AG10803 (cell line): ENCODE measurements around the gene TUT7.

Experiments used
- DNase-seq: peaks from one replicate; pipeline ENCODE4 v3.0.0; 2010; ENCODE audit warnings: low read depth
- H3K4me3 ChIP-seq: 2 replicates; pipeline ENCODE4 v1.5.1; 2011; ENCODE audit warnings: mild to moderate bottlenecking, low read length, control low read depth
- CTCF ChIP-seq: conservative IDR thresholded peaks from 2 replicates; pipeline ENCODE4 v1.5.1; 2011; ENCODE audit warnings: mild to moderate bottlenecking, low read length, control low read depth, inconsistent platforms

Gene TUT7

GRCh38 chr9:86330186-86330585 lies 24.0 kb downstream of the TUT7 start:
- no peak for TF ChIP-seq CTCF
- H3K4me3 ChIP-seq: no peak overlapping the region
- DNase-seq: no peak

GRCh38 chr9:86329649-86330048 lies 24.6 kb downstream of the TUT7 start:
- no peak overlapping the region for H3K4me3 ChIP-seq
- no peak for DNase-seq
- TF ChIP-seq CTCF: no peak

GRCh38 chr9:86328156-86328555 lies 26.1 kb downstream of the TUT7 start:
- no peak for TF ChIP-seq CTCF
- H3K4me3 ChIP-seq: no peak overlapping the region
- DNase-seq: no peak

GRCh38 chr9:86326536-86326935 lies 27.7 kb downstream of the TUT7 start:
- no peak for DNase-seq
- H3K4me3 ChIP-seq: no peak overlapping the region
- no peak for TF ChIP-seq CTCF

- DNase-seq: peak; percentile 45
- no peak for TF ChIP-seq CTCF
- H3K4me3 ChIP-seq: no peak overlapping the region
These were observed 29.3 kb downstream of the TUT7 start for GRCh38 chr9:86324901-86325300.

- no peak for TF ChIP-seq CTCF
- no peak overlapping the region for H3K4me3 ChIP-seq
- peak; percentile 80 for DNase-seq
These were observed 29.9 kb downstream of the TUT7 start for GRCh38 chr9:86324308-86324707.

- H3K4me3 ChIP-seq: no peak overlapping the region
- TF ChIP-seq CTCF: no peak
- peak; percentile 90 for DNase-seq
These were observed 31.1 kb downstream of the TUT7 start for GRCh38 chr9:86322973-86323644.
